H1 (cell line): ENCODE data around the gene PPP1CA. TPM values are rescaled to one million over a fixed set of nuclear protein-coding genes. Genes with fewer than 3 reads are reported as not detected.

Experiments used
- CTCF ChIA-PET: fragments of 300-600 bp; sonication (Branson Sonifier 250); formaldehyde crosslinking; loops from one replicate; lab custom pipeline; 2021; ENCODE audit not compliant: partially characterized antibody; lab: Charles Lee
- POLR2A ChIA-PET: fragments of 300-600 bp; sonication (Branson Sonifier 250); formaldehyde crosslinking; loops from one replicate; lab custom pipeline; 2021; ENCODE audit warnings: inconsistent platforms; ENCODE audit not compliant: partially characterized antibody; lab: Charles Lee
- DNase-seq, 2 experiments: peaks; one replicate each; pipeline versions ENCODE4 v3.0.0 to v3.0.0-alpha.2; 2010 to 2022; ENCODE audit warnings: low spot score in 2 of 2, low read depth in 1 of 2, mixed read lengths in 1 of 2
- FAIRE-seq: peaks from 2 replicates; lab custom pipeline; 2011; peaks lifted over from hg19 to GRCh38; lab: Jason Lieb, UNC
- H2AFZ ChIP-seq: 2 replicates; pipeline ENCODE4 v1.8.1; 2012; ENCODE audit warnings: low read length, inconsistent platforms
- H2AK5ac ChIP-seq: 2 replicates; pipeline ENCODE4 v1.6.1; 2013; ENCODE audit warnings: low read depth, low read length
- H2BK120ac ChIP-seq: replicated peaks from 2 replicates; pipeline ENCODE3; 2013; ENCODE audit warnings: low read depth, low read length, inconsistent platforms
- H2BK12ac ChIP-seq: 2 replicates; pipeline ENCODE4 v1.6.1; 2013; ENCODE audit warnings: low read depth, low read length
- H2BK15ac ChIP-seq: 2 replicates; pipeline ENCODE4 v1.6.1; 2013; ENCODE audit warnings: low read length
- H2BK20ac ChIP-seq: 2 replicates; pipeline ENCODE4 v1.6.1; 2013; ENCODE audit warnings: low read length
- H2BK5ac ChIP-seq: 2 replicates; pipeline ENCODE4 v1.6.1; 2013; ENCODE audit warnings: low read depth, low read length
- H3K14ac ChIP-seq: 2 replicates; pipeline ENCODE4 v1.6.1; 2013; ENCODE audit warnings: inconsistent platforms; ENCODE audit not compliant: insufficient read length
- H3K18ac ChIP-seq: 2 replicates; pipeline ENCODE4 v1.6.1; 2013; ENCODE audit warnings: low read length; ENCODE audit errors: extremely low read depth
- H3K23ac ChIP-seq: 2 replicates; pipeline ENCODE4 v1.6.1; 2013; ENCODE audit warnings: inconsistent platforms; ENCODE audit not compliant: insufficient read length
- H3K23me2 ChIP-seq: 2 replicates; pipeline ENCODE4 v1.6.1; 2013; ENCODE audit warnings: low read depth, low read length
- H3K27ac ChIP-seq: 2 replicates; pipeline ENCODE4 v1.6.1; 2011; ENCODE audit warnings: low read depth, low read length, inconsistent platforms
- H3K27me3 ChIP-seq, 4 experiments: replicated peaks in 1 of 4; 1 replicate in 1 of 4; 2 replicates in 3 of 4; pipeline versions ENCODE4 v1.6.1 to v1.8.1; 2011 to 2013; ENCODE audit warnings: low read length in 3 of 4, mild to moderate bottlenecking in 3 of 4, inconsistent platforms in 2 of 4, mixed read lengths in 2 of 4, moderate library complexity in 1 of 4; ENCODE audit not compliant: control insufficient read depth in 3 of 4, insufficient read depth in 3 of 4; ENCODE audit errors: extremely low read depth in 1 of 4
- H3K36me3 ChIP-seq, 4 experiments: 2 replicates each; pipeline versions ENCODE4 v1.6.1 to v1.8.1; 2011 to 2013; ENCODE audit warnings: mild to moderate bottlenecking in 4 of 4, low read length in 3 of 4, moderate library complexity in 2 of 4, control low read depth in 1 of 4, inconsistent platforms in 1 of 4; ENCODE audit not compliant: insufficient read depth in 4 of 4, control insufficient read depth in 2 of 4
- H3K4ac ChIP-seq: replicated peaks from 2 replicates; pipeline ENCODE3; 2013; ENCODE audit warnings: low read length, low read depth, mixed read lengths, inconsistent platforms; ENCODE audit not compliant: insufficient read length
- H3K4me1 ChIP-seq, 4 experiments: replicated peaks in 1 of 4; 1 replicate in 1 of 4; 2 replicates in 3 of 4; pipeline versions ENCODE4 v1.6.1 to v1.8.1; 2011 to 2013; ENCODE audit warnings: low read length in 3 of 4, inconsistent platforms in 2 of 4, mixed read lengths in 1 of 4; ENCODE audit not compliant: insufficient read depth in 4 of 4, control insufficient read depth in 3 of 4
- H3K4me2 ChIP-seq, 2 experiments: 2 replicates each; pipeline versions ENCODE4 v1.6.1 to v1.8.1; 2011 to 2013; ENCODE audit warnings: low read depth in 2 of 2, low read length in 2 of 2, control low read depth in 1 of 2, inconsistent platforms in 1 of 2, mild to moderate bottlenecking in 1 of 2; ENCODE audit not compliant: insufficient read depth in 1 of 2
- H3K4me3 ChIP-seq, 4 experiments: fragments of 200-600, 300-600 bp in 1 of 4; sonication (generic), shearing (Covaris generic), sonication (Bioruptor Twin) in 1 of 4; 2 replicates each; pipeline versions ENCODE4 v1.5.1 to v1.8.1; 2011 to 2016; ENCODE audit warnings: low read length in 4 of 4, low read depth in 3 of 4, control low read depth in 2 of 4, inconsistent platforms in 2 of 4, mild to moderate bottlenecking in 2 of 4, mixed read lengths in 1 of 4, moderate library complexity in 1 of 4; ENCODE audit not compliant: insufficient read depth in 2 of 4; ENCODE audit errors: extremely low read depth in 1 of 4
- H3K56ac ChIP-seq: replicated peaks from 2 replicates; pipeline ENCODE3; 2013; ENCODE audit warnings: low read depth, mild to moderate bottlenecking, mixed read lengths, low read length, inconsistent platforms; ENCODE audit not compliant: insufficient read length
- H3K79me1 ChIP-seq: 2 replicates; pipeline ENCODE4 v1.6.1; 2013; ENCODE audit warnings: low read depth, low read length, control low read depth
- H3K79me2 ChIP-seq, 2 experiments: 2 replicates each; pipeline versions ENCODE4 v1.6.1 to v1.8.1; 2012 to 2013; ENCODE audit warnings: low read length in 2 of 2, mild to moderate bottlenecking in 2 of 2, inconsistent platforms in 1 of 2; ENCODE audit not compliant: insufficient read depth in 2 of 2, control insufficient read depth in 1 of 2
- H3K9ac ChIP-seq, 4 experiments: replicated peaks in 1 of 4; 1 replicate in 1 of 4; 2 replicates in 3 of 4; pipeline versions ENCODE4 v1.6.1 to v1.8.1; 2011 to 2013; ENCODE audit warnings: low read depth in 3 of 4, low read length in 3 of 4, control low read depth in 2 of 4, mild to moderate bottlenecking in 2 of 4, moderate library complexity in 2 of 4, inconsistent platforms in 1 of 4; ENCODE audit errors: extremely low read depth in 1 of 4
- H3K9me3 ChIP-seq, 2 experiments: 2 replicates each; pipeline versions ENCODE4 v1.6.1 to v1.8.1; 2012 to 2013; ENCODE audit warnings: mild to moderate bottlenecking in 2 of 2, moderate library complexity in 2 of 2, control low read depth in 1 of 2, inconsistent platforms in 1 of 2, low read depth in 1 of 2, low read length in 1 of 2, mixed read lengths in 1 of 2; ENCODE audit not compliant: insufficient read depth in 2 of 2
- H4K20me1 ChIP-seq, 2 experiments: replicated peaks in 1 of 2; 2 replicates each; pipeline versions ENCODE3 to v1.8.1; 2011 to 2013; ENCODE audit warnings: inconsistent platforms in 2 of 2, low read length in 2 of 2, mild to moderate bottlenecking in 1 of 2; ENCODE audit not compliant: insufficient read depth in 2 of 2, control insufficient read depth in 1 of 2
- H4K5ac ChIP-seq: 2 replicates; pipeline ENCODE4 v1.6.1; 2013; ENCODE audit warnings: low read length, low read depth, mixed read lengths, inconsistent platforms; ENCODE audit not compliant: insufficient read length
- H4K8ac ChIP-seq: 2 replicates; pipeline ENCODE4 v1.8.0; 2013; ENCODE audit warnings: mild to moderate bottlenecking, moderate library complexity, low read length, inconsistent platforms; ENCODE audit not compliant: insufficient read depth; ENCODE audit errors: extremely low read depth
- H4K91ac ChIP-seq: replicated peaks from 2 replicates; pipeline ENCODE3; 2013; ENCODE audit warnings: low read length, mixed read lengths, inconsistent platforms; ENCODE audit not compliant: insufficient read length
- CHD2 ChIP-seq: IDR thresholded peaks from 2 replicates; pipeline ENCODE4 v1.6.1; 2012; ENCODE audit warnings: low read length, improper control_type of control experiment
- CREB1 ChIP-seq: IDR thresholded peaks from 2 replicates; pipeline ENCODE4 v1.6.1; 2012; ENCODE audit warnings: inconsistent platforms
- CTBP2 ChIP-seq: IDR thresholded peaks from 2 replicates; pipeline ENCODE4 v1.7.0; 2011; ENCODE audit warnings: borderline replicate concordance, mild to moderate bottlenecking, moderate library complexity, mixed read lengths, low read length; ENCODE audit not compliant: insufficient read depth, insufficient read length
- FOSL1 ChIP-seq: IDR thresholded peaks from 2 replicates; pipeline ENCODE4 v1.6.1; 2011; ENCODE audit warnings: mild to moderate bottlenecking, low read depth, low read length, moderate library complexity; ENCODE audit not compliant: insufficient read depth
- GABPA ChIP-seq: IDR thresholded peaks from 2 replicates; pipeline ENCODE4 v1.6.1; 2011; ENCODE audit warnings: mild to moderate bottlenecking, low read length, moderate library complexity, borderline replicate concordance; ENCODE audit not compliant: insufficient read depth
- POLR2AphosphoS5 ChIP-seq: IDR thresholded peaks from 2 replicates; pipeline ENCODE4 v1.6.1; 2011; ENCODE audit warnings: low read depth, low read length
- RAD21 ChIP-seq, 2 experiments: IDR thresholded peaks in 1 of 2; conservative IDR thresholded peaks in 1 of 2; 2 replicates each; pipeline ENCODE4 v1.6.1; 2011; ENCODE audit warnings: low read depth in 2 of 2, low read length in 2 of 2, improper control_type of control experiment in 1 of 2, inconsistent platforms in 1 of 2, mild to moderate bottlenecking in 1 of 2, moderate library complexity in 1 of 2
- TAF1 ChIP-seq: IDR thresholded peaks from 2 replicates; pipeline ENCODE4 v1.6.1; 2011; ENCODE audit warnings: mild to moderate bottlenecking, low read depth, low read length
- ZNF274 ChIP-seq: IDR thresholded peaks from 2 replicates; pipeline ENCODE4 v1.7.0; 2012; ENCODE audit warnings: low read length, borderline replicate concordance; ENCODE audit errors: extremely low read depth
- WGBS, 2 experiments: shearing (Covaris generic) in 1 of 2; methylation state at CpG; one replicate each; pipeline versions ENCODE4 v1.1.6 to v1.1.7; 2013 to 2015; ENCODE audit warnings: low lambda C conversion rate in 2 of 2, mixed read lengths in 2 of 2, inconsistent platforms in 1 of 2, low coverage in 1 of 2, missing lambda C conversion rate in 1 of 2; ENCODE audit not compliant: insufficient replicate concordance in 2 of 2, insufficient coverage in 1 of 2, insufficient read length in 1 of 2; ENCODE audit errors: extremely low coverage in 1 of 2, missing lambda C conversion rate in 1 of 2; 5-methylcytosine and 5-hydroxymethylcytosine counted together
- polyA plus RNA-seq, 7 experiments: library from polyadenylated mRNA; depleted of rRNA in 3 of 7; stranded (reverse) in 5 of 7; unstranded in 2 of 7; fragments of >200 nt in 5 of 7; fragments of 200-250 nt in 2 of 7; gene quantifications; 1 replicate in 5 of 7; 2 replicates in 1 of 7; 4 replicates in 1 of 7; pipeline versions ENCODE4 v1.2.1 to v1.2.3, GENCODE V29; 2011 to 2013; ENCODE audit warnings: missing spikeins in 2 of 7, mixed read lengths in 2 of 7
- total RNA-seq: library from RNA; stranded (reverse); fragmentation: NEBNext Ultra II Directional; extraction: Animal tissue kit (Norgen Biotek cat#: 25700); gene quantifications from 2 replicates; pipeline ENCODE4 v1.2.1, GENCODE V29; 2021

The PPP1CA gene
- total and polyA plus RNA-seq, 2 of the 8 experiments (the other 6 are each of a cell fraction or from before 2014, with no cell fraction given), result 198 to 359 TPM

GRCh38 chr11:67397536-67397935 lies 4.1 kb downstream of the PPP1CA start:
- Histone ChIP-seq H4K91ac (no peak overlapping the region), H2AFZ (no peak overlapping the region), H4K8ac (no peak overlapping the region), H3K79me2 (peaks cover 0 to 10% of the 10 kb centered on the region in 2 experiments; a peak in 2 of 4 replicates), H2BK15ac (no peak overlapping the region), H3K4me3 (no peak overlapping the region), H3K27ac (no peak overlapping the region), H2BK120ac (no peak overlapping the region), H3K79me1 (peaks cover 6% of the 10 kb centered on the region), H2AK5ac (no peak overlapping the region), H3K23me2 (peaks cover 6% of the 10 kb centered on the region; the same call in 1 of the 2 replicates), H2BK12ac (no peak overlapping the region), H2BK20ac (no peak overlapping the region), H4K20me1 (peaks cover 0 to 14% of the 10 kb centered on the region in 2 experiments), H3K18ac (no peak overlapping the region), H3K4ac (no peak overlapping the region), H3K23ac (no peak overlapping the region), H3K14ac (no peak overlapping the region), H3K4me2 (no peak overlapping the region; a peak in 1 of 4 replicates), H3K4me1 (peaks cover 0 to 13% (median 5%) of the 10 kb centered on the region in 4 experiments; a peak in 6 of 7 replicates), H3K56ac (no peak overlapping the region), H3K9ac (no peak overlapping the region), H4K5ac (no peak overlapping the region), H2BK5ac (0 out of 2 replicates have a peak overlapping the region, but pooled peaks have one; percentile 35), H3K9me3 (no peaks in the 10 kb centered on the region), H3K27me3 (no peaks in the 10 kb centered on the region), H3K36me3 (peaks cover 6 to 25% (median 18%) of the 10 kb centered on the region in 4 experiments; a peak in 6 of 8 replicates)
- POLR2A ChIA-PET, result interaction anchor here (0.6 to 1.9 kb wide), 8 partner anchors 9 to 1869 kb away, joined by 3 to 6 read pairs (median 3); partner anchors contain the start of genes CARNS1 and PTPRCAP
- CTCF ChIA-PET, result interaction anchor here (0.8 to 34.8 kb wide), 4 partner anchors 9 to 85 kb away, joined by 3 to 1305 read pairs (median 4); partner anchors contain the start of genes AIP and POLD4
- FAIRE-seq, result no peak
- WGBS, 2 experiments, result 91% methylated on average over 6 of the region's 6 CpGs; no CpG with 5 or more reads in 1 of the 2 experiments
- no peak for DNase-seq
- TF ChIP-seq TAF1 (no peak), POLR2AphosphoS5 (no peak), RAD21 (IDR thresholded peaks at IDR 0.05 in 1 of 2, conservative IDR thresholded peaks at IDR 0.05 in 1 of 2; ENCODE audit: low read depth in 2 of 2, low read length in 2 of 2) (no peak), CHD2 (no peak), CTBP2 (no peak), ZNF274 (no peak), GABPA (no peak), CREB1 (no peak), FOSL1 (no peak)
